Stimulated activated CD4-positive, alpha-beta T cell treated with anti-CD3 and anti-CD28 coated beads, Interleukin-1b, Interleukin-23, amount 100 ng/mL, for 1 hour (primary cell): ENCODE data around the gene GRID2.

ENCODE experiments used
- DNase-seq, 2 donors: peaks; one replicate each; pipeline ENCODE4 v3.0.0-alpha.2; 2020; ENCODE audit warnings: low read depth in 2 of 2

Gene GRID2

DNA sequence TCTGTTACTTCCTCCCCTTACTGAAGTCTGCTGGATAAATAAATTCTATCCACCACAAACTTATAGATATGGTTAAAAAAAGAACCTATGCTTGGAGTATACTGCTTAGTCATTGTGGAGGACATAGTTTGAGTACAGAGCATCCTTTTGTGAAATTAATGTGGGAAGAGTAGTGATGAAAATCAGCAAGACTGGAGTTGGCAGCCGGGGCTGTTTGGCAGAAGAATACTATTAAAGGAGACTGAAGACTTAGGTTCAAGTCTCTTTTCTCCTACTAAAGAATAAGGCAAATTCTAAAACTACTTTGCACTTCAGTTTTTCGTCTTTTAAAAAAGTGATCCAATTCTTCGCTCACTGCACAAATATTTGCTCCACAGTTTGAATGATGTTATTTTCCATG is 1198.2 kb downstream of the GRID2 start:
- DNase-seq: no peak

DNA sequence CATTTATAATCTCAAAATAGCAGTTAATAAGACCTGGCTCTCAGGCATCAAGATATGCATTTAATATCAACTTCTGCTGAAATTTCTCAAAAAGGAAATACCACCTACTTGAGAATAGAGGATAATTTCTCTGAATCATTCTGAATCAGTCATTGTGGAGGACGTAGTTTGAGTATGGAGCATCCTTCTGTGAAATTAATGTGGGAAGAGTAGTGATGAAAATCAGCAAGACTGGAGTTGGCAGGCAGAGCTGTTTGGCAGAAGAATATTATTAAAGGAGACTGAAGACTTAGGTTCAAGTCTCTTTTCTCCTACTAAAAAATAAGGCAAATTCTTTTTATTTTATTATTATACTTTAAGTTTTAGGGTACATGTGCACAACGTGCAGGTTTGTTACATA is 1199.2 kb downstream of the GRID2 start:
- DNase-seq: no peak

DNA sequence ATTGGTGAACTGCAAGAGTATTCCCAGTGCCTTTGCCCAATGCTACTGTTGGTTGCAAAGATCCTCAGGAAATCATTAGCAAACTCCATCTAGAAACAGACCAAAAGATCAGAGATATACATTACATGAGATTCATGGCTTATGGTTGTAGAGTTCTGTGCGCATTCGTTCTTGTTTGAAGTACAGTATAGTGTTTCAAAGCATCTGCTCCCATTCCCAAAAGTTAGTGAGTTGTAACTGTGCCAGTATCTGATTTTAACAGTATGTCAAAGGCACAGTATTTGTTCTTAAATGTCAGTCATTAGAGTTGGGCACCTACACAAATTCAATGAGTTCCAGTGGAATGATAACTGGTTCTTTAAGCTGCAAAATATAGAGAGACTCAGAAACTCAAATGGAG is 1210.1 kb downstream of the GRID2 start:
- DNase-seq: no peak

DNA sequence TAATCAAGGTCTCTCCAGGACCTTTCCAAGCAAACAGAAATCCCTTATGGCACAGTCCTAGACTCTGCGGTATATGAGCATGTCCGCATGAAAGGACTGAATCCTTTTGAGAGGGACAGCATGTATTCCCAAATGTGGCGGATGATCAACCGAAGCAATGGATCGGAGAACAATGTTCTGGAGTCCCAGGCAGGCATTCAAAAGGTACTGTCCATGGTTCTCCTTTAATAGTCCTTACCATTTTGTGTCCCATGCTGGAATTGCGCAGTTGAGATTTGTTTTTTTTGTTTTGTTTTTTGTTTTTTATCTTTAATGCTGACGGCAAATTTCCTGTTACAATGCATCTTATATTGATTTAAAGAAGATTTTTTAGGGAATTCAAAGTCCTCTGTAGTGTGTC is 1211.4 kb downstream of the GRID2 start:
- no peak for DNase-seq

DNA sequence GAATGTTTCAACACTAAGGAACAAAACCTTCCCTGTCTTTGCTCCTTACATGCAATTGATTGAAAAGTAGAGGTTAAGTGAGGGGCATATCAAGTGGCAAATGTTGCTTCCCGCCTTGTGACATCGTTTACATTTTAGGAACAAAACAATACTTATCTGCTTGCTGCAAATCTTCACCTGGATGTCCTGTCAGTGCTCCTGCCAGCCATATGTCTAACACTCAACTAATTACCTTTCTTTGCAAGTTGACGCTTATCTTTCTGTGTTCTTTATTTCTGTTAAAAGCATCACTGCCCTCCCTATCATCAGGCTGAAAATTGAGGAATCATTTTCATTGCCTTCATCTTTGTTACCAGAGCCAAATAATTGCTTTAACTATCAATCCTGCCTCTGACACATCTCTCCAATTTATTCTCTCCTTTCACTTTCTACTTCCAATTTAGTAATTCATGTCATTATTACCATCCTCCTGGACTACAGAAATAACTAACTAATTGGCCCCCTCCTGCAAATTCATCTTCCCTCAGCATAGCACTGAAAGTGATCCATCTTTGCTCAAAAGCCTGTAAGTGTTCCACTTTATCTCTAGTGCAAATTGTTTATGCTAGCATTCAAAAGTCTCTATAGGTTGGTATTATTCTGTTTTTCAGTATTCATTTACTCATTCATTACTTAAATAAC is 1226.1 kb downstream of the GRID2 start:
- no peak for DNase-seq

DNA sequence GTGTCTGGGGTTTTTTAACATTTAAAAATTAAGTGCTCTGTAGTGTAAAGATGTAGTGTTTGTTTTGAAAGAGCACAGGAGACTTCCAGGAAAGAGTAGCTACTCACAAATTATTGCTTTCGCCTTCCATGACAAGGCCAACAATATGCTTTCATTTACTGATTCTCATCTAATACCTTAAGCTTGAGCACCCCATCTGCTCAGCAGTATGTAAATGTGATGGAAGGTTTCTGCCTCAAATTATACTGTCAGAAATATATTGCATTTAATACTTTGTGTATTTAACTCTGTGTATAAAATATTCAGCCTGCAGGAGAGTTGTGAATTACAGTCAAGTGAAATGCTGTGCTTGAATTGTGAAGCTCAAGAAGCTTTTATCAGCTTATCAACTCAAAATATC is 1228.5 kb downstream of the GRID2 start:
- DNase-seq: no peak

DNA sequence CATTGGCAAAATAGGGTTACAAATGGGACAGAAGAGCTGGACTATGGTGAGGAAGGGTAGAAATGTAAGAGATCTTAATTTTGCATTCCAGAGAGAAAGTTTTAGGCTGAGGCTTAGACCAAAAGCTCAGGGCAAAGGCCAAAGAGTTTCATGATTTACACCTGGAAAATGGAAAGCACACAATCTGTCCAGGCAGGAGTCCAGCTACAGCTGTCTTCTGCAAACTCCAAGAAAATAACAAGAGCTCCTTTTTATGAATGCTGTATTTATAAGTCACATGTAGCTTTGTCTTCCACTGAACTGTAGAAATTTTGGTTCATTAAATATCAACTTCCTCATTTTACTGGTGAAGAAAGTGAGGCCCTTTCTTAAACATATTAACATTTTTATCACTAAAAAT is 1236.8 kb downstream of the GRID2 start:
- DNase-seq: no peak

DNA sequence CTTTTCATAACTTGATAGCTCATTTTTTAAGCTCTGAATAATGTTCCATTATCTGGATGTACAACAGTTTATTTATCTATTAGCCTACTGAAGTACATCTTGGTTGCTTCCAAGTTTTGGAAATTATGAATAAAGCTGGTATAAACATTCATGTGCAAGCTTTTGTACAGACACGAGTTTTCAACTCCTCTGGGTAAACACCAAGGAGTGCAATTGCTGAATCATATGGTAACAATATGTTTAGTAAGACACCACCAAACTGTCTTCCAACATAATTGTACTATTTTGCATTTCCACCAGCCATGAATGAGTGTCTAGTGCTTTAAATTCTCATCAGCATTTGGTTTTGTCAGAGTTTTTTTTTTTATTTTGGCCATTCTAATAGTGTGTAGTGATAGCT is 1258.1 kb downstream of the GRID2 start:
- no peak for DNase-seq

DNA sequence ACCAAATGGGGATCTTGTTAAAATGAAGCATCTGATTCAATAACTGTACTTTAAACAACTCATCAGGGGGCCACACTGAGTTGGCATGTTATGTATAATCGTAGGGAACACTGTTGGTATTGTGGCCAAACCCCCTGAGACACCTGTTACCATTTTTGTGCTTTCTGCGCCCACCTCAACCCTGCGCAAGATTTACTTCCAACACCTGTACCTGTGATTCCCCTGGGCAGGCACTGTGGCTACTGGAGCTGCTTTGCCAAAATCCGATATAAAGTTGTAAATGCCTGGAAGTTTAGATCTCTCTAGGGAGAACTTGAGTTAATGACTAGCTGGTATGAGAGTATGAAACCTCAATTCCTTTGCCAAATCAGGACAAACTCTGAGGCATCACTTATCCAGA is 1265.0 kb downstream of the GRID2 start:
- no peak for DNase-seq

DNA sequence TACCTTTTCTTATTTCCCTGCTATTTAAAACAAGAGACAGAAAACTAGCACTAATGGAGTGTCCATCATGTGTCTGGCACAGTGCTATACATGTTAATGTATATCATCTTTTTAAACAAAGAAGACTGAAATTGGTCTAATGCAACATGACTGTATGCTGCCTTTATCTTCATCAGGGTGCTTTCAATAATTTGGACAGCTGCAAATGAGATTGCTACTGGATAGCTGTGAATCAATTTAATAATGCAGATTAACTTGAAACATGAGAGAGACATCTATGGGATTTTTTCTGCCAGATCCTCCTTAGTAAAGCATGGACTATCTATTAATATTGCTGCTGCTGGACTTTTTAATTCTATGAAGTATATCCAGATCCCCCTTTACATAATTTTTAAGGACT is 1269.5 kb downstream of the GRID2 start:
- DNase-seq: no peak

DNA sequence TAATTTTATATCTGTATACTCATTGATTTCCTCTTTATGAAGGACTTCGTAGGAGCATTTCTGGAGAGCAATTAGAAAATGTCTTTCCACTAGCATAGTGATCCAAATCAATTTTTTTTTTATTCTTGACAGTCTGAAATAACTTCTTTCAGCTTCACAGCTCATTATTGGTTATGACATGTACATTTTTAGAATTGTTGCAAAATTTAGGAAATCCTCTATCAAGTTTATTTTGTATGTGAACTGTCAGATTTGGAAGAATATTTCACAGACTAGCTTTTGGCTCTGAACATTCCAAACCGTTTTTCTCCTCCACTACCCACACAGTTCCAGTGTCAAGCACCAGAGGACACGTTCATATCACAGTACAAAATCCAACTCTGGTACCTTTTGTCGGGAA is 1275.2 kb downstream of the GRID2 start:
- DNase-seq: no peak

DNA sequence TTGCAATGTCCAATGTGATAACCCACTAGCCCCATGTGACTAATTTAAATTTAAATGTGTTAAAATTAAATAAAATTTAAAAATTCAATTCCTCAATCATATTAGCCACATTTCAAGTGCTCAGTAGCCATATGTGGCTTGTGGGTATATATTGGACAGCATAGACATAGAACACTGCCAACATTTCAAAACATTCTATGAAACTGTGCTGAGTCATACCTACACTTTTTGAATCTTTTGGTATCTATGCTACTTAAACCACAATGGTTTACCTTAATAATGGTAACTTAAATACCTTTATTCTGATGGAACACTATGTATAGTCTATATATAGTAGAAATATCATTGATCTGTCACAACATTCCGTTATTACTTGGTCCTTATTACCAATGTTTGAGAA is 1301.4 kb downstream of the GRID2 start:
- DNase-seq: no peak

DNA sequence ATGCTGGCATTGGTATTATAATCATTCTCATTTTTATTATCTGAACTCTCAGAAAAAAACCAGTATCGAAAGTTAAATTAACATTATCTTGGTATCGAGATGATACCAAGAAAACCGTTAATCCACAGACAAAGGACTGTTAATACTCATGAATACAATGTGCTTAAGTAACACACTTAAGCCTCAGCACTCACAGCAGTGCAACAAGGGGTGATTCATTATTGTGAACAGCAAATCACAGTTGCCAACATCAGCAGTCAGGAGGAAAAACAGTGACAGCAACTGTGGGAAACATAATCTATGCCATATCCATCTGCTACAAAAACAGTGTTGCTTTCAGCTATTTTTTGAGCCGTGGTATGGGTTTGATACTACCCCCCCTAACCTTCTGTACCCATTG is 1313.8 kb downstream of the GRID2 start:
- DNase-seq: no peak

DNA sequence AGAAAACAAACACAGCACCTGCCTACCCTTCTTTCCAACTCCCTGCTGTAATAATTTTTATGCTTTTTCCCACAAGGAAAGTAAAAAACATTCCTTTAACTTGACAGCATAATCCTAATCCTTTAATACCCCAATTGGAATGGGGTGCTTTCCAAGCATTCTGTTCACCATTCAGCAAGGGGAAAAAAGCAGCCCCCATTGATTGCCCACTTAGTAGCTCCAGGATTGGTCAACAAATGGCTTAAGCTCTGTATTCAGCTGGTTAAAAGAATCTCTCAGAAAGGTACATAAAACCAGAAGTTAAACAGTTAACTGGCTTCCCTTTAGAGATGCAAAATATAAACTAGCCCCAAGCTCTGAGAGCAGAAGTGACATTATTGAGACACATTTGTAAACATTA is 1330.0 kb downstream of the GRID2 start:
- DNase-seq: no peak

DNA sequence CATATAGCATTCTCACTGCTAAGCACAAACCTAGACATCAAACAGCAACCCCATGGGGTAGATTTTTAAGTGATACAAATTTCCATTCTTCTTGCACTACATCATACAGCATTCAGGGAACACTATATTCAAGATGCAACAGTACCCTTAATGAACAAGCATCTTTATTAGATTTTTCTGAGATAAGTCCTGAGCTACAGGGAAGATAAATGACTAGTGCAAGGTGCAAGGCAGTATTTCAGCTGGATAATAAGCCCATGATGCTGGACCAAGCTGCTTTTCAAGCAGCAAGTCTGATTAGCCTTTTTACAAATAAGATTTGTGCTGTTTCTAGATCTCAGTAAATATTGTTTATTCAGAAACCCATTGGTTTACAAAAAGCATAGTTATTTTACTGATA is 1332.2 kb downstream of the GRID2 start:
- DNase-seq: no peak

DNA sequence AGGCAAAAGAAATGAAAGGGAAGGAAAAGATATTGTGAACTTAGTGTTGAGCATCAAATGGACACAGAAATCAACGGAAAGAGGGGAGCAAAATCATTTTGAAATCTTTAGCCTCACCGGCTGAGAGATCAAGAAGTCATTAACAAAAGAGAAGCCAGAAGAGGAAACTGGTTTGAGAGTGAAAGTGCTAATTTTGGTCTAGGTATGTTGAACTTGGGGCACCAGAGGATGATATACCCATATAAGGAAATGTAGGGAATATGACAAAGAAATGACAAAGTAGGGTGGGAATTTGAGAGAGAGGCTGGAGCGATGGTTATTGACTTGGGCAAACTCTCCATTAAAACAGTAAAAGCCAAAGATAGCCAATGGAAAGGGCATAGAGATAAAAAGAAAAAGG is 1341.4 kb downstream of the GRID2 start:
- DNase-seq: no peak

DNA sequence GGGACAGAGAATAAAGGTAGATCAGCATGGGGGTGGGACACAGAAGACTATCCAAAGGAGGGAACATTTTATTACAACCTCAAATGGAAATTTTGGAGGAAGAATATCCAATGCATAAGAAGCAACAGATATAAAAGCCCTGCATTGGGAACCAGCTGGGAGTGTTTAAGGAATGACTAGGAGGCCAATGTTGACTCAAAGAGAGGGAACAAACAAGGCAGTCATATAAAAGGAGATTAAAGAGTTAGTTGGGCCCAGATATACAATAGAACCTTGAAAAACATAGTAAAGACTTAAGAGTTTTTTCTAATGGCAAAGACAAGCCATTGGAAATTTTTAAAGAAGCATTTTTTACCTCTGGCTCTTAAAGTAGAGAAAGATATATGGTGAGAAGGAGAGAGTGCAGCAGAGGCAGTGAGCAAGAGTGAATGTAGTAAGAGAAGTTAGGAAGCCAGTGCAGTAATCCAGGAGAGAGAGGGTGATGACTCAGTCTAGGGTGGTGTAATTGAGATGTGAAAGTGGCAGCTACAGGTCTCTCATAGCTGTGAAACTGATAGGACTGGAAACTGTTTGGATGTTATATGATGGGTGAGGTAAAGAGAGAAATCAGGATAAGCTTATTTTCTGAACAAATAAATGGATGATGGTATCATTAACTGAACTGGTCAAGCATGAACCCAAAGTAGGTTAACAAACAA is 1342.6 kb downstream of the GRID2 start:
- DNase-seq: no peak

DNA sequence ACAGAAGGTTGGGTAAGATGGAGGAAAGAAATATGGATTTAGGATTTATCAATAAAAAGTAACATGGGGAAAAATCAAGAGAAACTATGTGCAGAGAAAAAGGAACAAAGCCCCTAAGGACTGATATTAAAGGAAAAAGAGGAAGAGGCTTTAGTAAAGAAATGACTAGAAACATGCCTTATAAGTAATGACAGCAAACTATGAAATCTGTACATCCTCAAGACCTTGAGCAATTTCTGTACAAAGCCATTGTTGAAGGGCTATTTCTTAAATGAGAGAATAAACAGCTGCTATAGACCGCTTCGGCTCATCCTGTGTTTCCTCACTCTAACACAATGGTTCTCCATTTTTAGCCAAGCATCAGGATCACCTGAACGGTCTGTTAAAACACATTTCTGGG is 1344.5 kb downstream of the GRID2 start:
- no peak for DNase-seq

DNA sequence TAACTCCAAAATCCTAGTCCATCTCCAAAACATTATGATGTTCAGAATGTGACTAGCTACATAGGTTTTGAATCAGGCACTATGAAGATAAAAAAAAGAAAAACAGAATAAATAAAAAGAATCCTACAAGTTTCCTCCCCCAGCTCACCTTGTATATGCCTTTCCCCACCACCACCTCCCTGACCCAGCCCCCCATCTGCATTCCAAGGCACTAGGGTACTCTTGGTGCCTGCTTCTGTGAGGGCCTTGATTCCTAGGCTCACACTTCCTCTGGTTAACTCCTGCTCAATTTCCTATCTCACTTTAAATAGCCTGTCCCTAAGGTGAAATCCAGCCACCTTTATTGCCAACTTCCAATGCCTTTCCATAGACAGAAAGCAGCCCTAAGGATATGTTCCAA is 1346.1 kb downstream of the GRID2 start:
- DNase-seq: no peak

DNA sequence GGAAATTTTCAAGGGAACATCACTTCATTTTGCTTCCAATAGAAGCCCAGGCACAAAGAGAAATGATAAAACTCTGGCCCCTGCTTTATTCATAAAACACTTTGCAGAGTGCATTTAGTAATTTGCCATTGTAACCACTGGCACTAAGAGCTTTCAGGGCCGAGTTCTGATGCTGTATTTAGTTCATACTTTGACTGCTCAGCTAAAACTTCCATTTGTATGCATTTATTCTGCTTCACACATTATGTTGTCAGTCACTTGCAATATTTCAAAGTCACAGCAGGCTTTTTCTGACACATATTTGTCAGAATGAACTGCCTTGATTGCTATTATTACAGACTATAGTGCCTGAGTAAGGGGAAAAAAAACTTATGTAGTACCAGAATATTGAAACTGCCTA is 1350.4 kb downstream of the GRID2 start:
- DNase-seq: no peak

DNA sequence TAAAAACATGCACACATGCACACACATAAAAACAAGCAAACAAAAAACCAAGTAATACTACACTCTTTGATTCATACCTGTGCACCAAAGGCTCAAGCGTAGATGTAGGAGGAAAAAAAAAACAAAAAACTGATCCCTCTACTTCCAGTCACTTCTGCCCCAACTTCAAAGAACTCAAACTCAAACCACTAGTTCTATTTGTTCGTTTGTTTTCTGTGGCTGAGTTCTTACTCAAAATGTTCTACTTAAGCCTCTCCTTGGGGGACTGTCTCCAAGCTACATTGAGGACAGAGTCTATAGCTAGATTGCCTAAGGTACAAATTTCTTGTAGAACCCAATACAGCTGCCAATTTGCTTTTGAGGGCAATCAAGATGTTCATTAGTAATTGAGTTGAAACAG is 1353.8 kb downstream of the GRID2 start:
- no peak for DNase-seq

DNA sequence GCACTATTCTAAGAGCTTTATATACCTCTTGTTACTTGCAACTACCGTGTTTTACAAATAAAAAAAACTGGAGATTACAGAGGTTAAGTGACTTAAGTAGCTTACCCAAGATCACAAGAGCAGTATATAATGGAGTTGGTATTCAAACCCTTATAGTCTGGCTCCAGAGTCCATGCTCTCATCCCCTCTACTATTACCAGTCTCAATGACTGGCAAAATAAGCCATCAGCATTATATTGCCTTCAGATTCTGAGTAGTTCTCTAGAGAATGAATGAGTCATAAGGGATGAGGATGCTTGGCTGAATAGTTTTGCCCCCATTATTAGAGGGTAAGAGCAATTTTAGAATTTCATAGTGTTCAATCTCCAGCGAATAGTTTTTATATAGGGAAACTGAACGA is 1354.7 kb downstream of the GRID2 start:
- DNase-seq: no peak

DNA sequence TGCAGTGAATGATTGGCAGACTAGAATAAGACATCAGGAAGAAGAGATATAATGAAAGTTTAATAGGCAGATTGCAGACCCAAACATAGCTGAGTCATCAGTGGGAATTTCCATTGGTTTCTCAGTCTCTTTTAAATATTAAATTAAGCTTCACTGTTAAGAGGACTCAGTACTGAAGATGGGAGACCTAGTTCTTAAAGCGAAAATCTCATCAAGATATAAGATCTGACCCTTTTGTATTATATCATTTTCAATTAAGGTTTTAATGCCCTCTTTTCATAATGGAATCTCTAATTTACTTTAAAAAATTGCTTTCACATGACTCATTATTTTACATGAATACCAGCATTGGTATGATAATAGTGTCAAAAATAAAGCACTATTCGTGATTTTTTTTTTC is 1355.9 kb downstream of the GRID2 start:
- DNase-seq: no peak

DNA sequence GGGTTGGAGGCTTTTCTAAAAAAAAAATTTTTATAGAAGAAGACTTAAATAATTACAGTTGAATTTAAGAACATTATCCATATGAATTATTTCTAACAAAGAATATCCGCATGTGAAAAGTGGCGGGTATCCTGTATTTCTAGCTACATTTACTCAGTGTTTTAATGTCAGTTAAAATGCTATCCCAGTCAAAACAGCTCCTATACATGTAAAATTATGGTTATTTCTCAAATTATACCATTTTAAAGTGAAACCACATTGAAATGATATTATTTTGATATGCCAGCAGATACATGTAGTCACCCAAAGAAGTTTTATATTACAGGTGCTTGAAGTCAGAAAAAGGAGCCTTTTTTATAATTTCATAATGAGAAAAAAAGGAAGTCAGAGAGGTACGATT is 1356.3 kb downstream of the GRID2 start:
- no peak for DNase-seq
